ENCODE data around the gene ASTL.

GRCh38 chr2:96134421-96134820 is 3.9 kb downstream of the ASTL start:
- no peak for TF ChIP-seq ISL1 (CRISPR knock-in tag; IDR thresholded peaks at IDR 0.05)
- no peak for TF ChIP-seq ZFP30 (CRISPR knock-in tag; IDR thresholded peaks at IDR 0.05)
